Measurements from ENCODE around the gene SLC7A14. TPM values are rescaled to one million over a fixed set of nuclear protein-coding genes. Genes with fewer than 3 reads are reported as not detected.

SLC7A14 gene
- total RNA-seq, 1 experiment from 2014 or later: not detected

DNA sequence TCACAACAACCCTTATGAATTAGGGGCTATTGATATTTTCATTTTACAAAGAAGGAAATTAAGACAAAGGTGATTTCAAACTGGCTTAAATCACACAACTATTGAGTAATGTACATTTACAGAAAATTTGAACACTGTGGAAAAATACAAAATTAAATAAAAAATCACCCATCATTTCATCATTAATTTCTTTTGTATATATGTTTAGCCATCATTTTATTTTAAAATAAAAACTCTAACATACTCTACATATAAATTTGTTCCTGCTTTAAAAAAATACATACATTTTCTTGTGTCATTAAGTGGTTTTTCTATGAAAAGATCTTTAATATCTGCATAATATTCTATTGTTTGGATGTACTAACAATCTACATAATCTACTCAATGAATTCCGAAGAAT, 147.0 kb downstream of the SLC7A14 start:
- peaks cover under 1% of the 10 kb centered on the region; the same call in 1 of the 2 replicates for H3K36me3 ChIP-seq
- no peak for DNase-seq

GRCh38 chr3:170437696-170438407, 148.0 kb downstream of the SLC7A14 start:
- Histone ChIP-seq H3K9me3 (no peaks in the 10 kb centered on the region), H3K36me3 (peaks cover 3% of the 10 kb centered on the region)
- no peak for DNase-seq

More for the DNA sequence above, 147.0 kb downstream of the SLC7A14 start:
- H3K4me3 ChIP-seq: no peak overlapping the region
- H3K9me3 ChIP-seq: no peaks in the 10 kb centered on the region
- no peaks in the 10 kb centered on the region for H3K27me3 ChIP-seq

DNA sequence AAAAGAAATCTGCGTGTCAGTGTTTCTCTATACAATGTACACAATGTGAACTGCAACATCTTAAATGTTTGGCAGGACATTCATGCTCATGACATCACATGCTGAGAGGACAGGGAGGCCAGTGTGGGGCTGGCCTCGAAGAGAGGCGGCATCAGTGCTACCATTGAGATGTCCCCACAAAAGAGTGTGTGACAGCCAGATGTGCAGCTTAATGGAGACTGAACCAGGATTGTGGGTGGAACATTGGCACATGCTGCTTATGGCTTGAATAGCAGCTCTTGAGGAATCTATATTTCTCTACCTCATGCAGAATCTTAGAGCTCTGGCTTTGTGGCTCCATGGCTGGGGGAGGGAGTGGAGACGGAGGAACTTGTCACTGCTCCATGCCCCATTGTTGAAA, 148.7 kb downstream of the SLC7A14 start:
- no peak for DNase-seq
- H3K36me3 ChIP-seq: peaks cover 3% of the 10 kb centered on the region
- H3K9me3 ChIP-seq: no peaks in the 10 kb centered on the region
- H3K27me3 ChIP-seq: no peaks in the 10 kb centered on the region
- no peak overlapping the region for H3K4me3 ChIP-seq

More at GRCh38 chr3:170437696-170438407, 148.0 kb downstream of the SLC7A14 start:
- Histone ChIP-seq H3K4me3 (no peak overlapping the region), H3K27me3 (no peaks in the 10 kb centered on the region)

DNA sequence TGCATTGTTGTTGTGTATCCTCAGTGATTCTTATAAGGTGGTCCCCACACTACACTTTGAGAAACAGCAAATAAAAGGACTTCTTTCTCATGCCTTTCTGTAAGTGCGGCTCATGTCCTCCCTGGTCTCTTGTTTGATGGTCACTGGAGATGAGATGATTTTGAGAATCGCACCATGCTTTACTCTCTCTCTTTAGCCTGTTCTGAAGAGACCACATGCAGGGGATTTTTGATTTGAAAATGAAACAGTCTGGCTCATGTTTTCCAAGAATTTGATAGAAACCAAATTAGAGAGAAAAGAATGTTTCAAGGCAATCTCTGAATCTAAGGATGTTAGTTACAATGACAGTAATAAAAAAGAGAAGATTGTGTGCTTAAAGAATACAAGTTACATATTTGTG, 149.2 kb downstream of the SLC7A14 start:
- H3K27me3 ChIP-seq: no peaks in the 10 kb centered on the region
- no peak for DNase-seq
- H3K36me3 ChIP-seq: peaks cover 3% of the 10 kb centered on the region
- H3K9me3 ChIP-seq: no peaks in the 10 kb centered on the region
- no peak overlapping the region for H3K4me3 ChIP-seq

GRCh38 chr3:170432416-170432815, 153.5 kb downstream of the SLC7A14 start:
- Histone ChIP-seq H3K36me3 (peaks cover 3% of the 10 kb centered on the region), H3K9me3 (no peaks in the 10 kb centered on the region), H3K4me3 (no peak overlapping the region), H3K27me3 (no peaks in the 10 kb centered on the region)
- DNase-seq: no peak

GRCh38 chr3:170431054-170431453, 154.8 kb downstream of the SLC7A14 start:
- no peak for DNase-seq
- H3K9me3 ChIP-seq: no peaks in the 10 kb centered on the region
- H3K4me3 ChIP-seq: no peak overlapping the region
- H3K36me3 ChIP-seq: peaks cover 3% of the 10 kb centered on the region
- no peaks in the 10 kb centered on the region for H3K27me3 ChIP-seq

- no peak overlapping the region for H3K4me3 ChIP-seq
- H3K36me3 ChIP-seq: peaks cover 3% of the 10 kb centered on the region
- DNase-seq: no peak
- H3K9me3 ChIP-seq: no peaks in the 10 kb centered on the region
- H3K27me3 ChIP-seq: no peaks in the 10 kb centered on the region
Measured at GRCh38 chr3:170429050-170429449, 156.8 kb downstream of the SLC7A14 start.

- no peaks in the 10 kb centered on the region for H3K36me3 ChIP-seq
- H3K9me3 ChIP-seq: no peaks in the 10 kb centered on the region
- no peaks in the 10 kb centered on the region for H3K27me3 ChIP-seq
- no peak for DNase-seq
- H3K4me3 ChIP-seq: no peak overlapping the region
Measured at GRCh38 chr3:170428095-170428494, 157.8 kb downstream of the SLC7A14 start.

DNA sequence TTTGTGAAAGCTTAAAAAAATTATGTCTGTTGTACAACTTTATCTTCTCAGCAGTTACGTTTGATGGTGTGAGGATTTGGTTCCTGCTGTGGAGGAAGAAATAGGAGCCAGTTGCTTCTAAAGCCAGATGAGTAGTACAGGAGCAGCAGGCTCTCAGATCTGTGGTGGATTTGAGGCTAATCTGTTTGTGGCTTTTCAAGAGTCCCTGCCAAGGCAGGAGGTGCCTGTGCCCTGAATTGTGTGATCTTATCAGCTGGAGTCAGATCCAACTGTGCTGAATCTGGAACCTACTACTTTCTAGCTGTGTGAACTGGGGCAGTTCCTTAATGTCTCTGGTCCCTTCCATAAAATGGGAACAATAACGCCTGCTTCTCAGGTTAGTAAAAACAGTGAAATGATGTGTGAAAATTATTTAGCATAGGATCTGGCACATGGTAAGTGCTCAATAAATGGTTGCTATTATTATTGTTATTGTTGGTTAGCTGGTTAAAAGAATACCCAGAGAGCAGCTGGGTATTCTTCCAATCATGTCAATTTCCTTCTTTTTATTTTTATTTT, 159.6 kb downstream of the SLC7A14 start:
- Histone ChIP-seq H3K9me3 (no peaks in the 10 kb centered on the region), H3K4me3 (no peak overlapping the region), H3K27me3 (no peaks in the 10 kb centered on the region), H3K36me3 (no peaks in the 10 kb centered on the region)
- no peak for DNase-seq

DNA sequence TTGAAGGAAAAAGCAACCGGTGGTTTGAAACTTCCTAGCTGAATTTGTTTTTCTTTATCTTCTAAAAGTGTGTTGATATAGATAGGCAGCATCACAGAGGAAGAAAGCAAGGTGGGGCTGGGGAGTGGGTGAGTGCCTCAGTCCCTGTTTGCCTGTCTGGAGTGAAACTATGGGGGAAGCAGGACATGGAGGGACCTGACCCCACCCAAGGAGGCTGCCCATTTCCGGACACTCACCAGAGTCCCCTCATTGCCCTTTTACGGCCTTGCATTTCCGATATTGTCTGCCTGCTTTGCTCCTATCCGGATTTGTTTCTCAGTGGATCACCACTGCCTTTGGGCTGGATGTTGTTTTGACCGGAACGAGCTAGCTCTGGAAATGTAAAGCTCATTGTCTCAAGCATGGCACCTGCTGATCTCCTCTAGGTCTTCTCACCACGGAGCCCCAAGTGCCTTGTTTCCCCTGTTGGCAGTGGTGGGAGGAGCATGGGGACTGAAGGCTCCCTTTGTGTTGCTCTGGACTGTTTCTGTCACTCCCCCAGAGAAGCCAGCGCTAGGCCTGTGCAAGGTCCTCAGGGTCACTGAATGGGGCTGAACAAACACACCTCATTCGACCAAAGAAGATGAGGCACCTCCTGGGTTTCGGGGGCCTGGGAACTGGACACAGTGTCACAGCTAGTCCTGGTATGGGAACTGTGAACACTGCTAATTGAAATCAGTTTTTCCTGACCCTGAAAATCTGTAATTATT, 160.2 kb downstream of the SLC7A14 start:
- H3K27me3 ChIP-seq: no peaks in the 10 kb centered on the region
- no peak for DNase-seq
- H3K4me3 ChIP-seq: no peak overlapping the region
- H3K9me3 ChIP-seq: no peaks in the 10 kb centered on the region
- no peaks in the 10 kb centered on the region for H3K36me3 ChIP-seq

DNA sequence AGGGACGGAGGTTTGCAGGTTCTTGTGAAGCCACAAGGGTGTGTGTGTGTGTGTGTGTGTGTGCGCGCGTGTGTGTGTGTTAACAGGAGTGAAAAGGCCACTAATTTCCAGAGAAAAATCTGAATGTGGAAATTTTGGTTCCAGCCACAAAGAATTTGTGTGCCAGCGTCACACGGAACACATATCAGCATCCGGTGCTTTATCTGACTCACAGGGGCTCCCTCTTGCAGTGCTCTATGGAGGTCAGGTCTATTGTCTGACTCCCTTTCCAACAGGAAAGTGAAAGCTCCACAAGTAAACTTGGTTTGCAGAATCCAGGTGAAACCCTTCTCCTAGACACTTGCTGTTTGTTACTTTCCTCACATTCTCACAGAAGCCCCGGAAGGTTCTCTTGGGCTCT, 161.0 kb downstream of the SLC7A14 start:
- no peaks in the 10 kb centered on the region for H3K36me3 ChIP-seq
- no peak overlapping the region for H3K4me3 ChIP-seq
- H3K9me3 ChIP-seq: no peaks in the 10 kb centered on the region
- no peaks in the 10 kb centered on the region for H3K27me3 ChIP-seq
- DNase-seq: no peak

GRCh38 chr3:170423001-170423615, 162.8 kb downstream of the SLC7A14 start:
- no peaks in the 10 kb centered on the region for H3K27me3 ChIP-seq
- no peaks in the 10 kb centered on the region for H3K9me3 ChIP-seq
- peak; percentile 40 for DNase-seq
- H3K4me3 ChIP-seq: no peak overlapping the region
- H3K36me3 ChIP-seq: no peaks in the 10 kb centered on the region

GRCh38 chr3:170421758-170422157, 164.1 kb downstream of the SLC7A14 start:
- Histone ChIP-seq H3K9me3 (no peaks in the 10 kb centered on the region), H3K36me3 (no peaks in the 10 kb centered on the region), H3K4me3 (no peak overlapping the region), H3K27me3 (no peaks in the 10 kb centered on the region)
- DNase-seq: no peak

DNA sequence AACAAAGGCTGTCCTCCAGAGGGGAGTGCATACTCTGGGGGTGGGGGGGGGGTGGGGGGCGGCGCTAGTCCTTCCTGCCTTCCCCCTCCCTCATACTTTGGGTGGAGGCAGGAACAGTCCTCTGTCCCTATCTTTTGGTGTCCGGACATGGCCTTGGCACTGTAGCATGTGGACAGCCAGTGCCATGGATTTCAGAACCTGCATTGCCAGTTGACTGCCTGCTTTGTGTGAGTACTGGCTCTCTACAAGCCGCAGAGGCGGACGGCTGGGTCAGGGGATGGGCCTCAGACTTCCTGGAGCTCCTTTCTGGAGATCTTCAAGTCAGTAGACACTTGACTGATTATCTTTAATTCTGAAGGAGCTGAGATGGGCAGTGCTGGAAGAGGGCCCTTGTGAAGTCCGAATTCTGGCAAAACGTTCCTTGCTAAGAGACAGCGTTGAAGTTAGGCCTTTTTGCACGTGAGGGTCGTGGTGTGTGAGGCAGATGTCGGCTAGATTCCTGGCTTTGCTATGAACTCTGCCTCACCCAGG, 164.7 kb downstream of the SLC7A14 start:
- H3K4me3 ChIP-seq: no peak overlapping the region
- H3K9me3 ChIP-seq: no peaks in the 10 kb centered on the region
- DNase-seq: no peak
- H3K27me3 ChIP-seq: no peaks in the 10 kb centered on the region
- H3K36me3 ChIP-seq: no peaks in the 10 kb centered on the region

DNA sequence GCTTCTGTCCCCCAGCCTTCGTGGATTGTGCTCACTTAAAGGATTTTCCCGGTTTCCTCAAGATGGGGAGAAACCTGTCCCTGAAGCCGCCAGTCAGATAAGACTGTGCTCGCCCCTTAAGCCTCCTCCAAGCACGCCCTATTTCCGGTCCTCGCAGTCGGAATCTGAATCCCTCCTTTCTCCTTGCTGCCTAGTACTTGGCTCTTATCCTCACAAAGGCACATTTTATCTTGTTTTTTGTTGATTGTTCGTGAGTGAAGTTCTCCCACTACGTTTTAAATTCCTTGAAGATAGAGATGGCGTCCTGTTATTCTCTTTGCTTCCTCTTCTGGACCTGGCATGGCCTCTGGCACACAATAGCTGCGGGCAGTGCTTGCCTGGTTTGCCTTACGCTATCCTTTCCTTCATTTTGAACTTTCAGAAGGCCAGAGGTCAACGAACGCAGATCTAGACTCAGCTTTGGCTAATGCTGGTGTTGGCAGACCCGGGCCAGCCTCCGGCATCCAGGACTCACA, 165.5 kb downstream of the SLC7A14 start:
- Histone ChIP-seq H3K4me3 (peak overlapping the region; percentile 2; the same call in 1 of the 2 replicates), H3K9me3 (no peaks in the 10 kb centered on the region), H3K36me3 (no peaks in the 10 kb centered on the region), H3K27me3 (no peaks in the 10 kb centered on the region)
- no peak for DNase-seq

GRCh38 chr3:170419557-170420087, 166.3 kb downstream of the SLC7A14 start:
- peak overlapping the region; percentile 51 for H3K4me3 ChIP-seq
- H3K9me3 ChIP-seq: no peaks in the 10 kb centered on the region
- DNase-seq: no peak
- H3K27me3 ChIP-seq: no peaks in the 10 kb centered on the region
- H3K36me3 ChIP-seq: no peaks in the 10 kb centered on the region

Data from MG63 (cell line).